IPS-15b (cell line): ENCODE data around the gene TROAP.

ENCODE experiments used
- H3K27me3 ChIP-seq: one replicate; pipeline ENCODE4 v1.6.1; 2013; ENCODE audit warnings: low read length; ENCODE audit not compliant: control insufficient read depth, insufficient read depth
- H3K36me3 ChIP-seq: one replicate; pipeline ENCODE4 v1.6.1; 2013; ENCODE audit warnings: low read length; ENCODE audit not compliant: control insufficient read depth, insufficient read depth
- H3K4me1 ChIP-seq: one replicate; pipeline ENCODE4 v1.6.1; 2013; ENCODE audit warnings: mild to moderate bottlenecking, low read length; ENCODE audit not compliant: control insufficient read depth, insufficient read depth
- H3K4me3 ChIP-seq: one replicate; pipeline ENCODE4 v1.5.1; 2013; ENCODE audit warnings: low read depth, low read length
- H3K9ac ChIP-seq: one replicate; pipeline ENCODE4 v1.6.1; 2013; ENCODE audit warnings: low read depth, mild to moderate bottlenecking, low read length
- H3K9me3 ChIP-seq: one replicate; pipeline ENCODE4 v1.6.1; 2013; ENCODE audit warnings: mild to moderate bottlenecking, low read length; ENCODE audit not compliant: control insufficient read depth, insufficient read depth

Gene TROAP

DNA sequence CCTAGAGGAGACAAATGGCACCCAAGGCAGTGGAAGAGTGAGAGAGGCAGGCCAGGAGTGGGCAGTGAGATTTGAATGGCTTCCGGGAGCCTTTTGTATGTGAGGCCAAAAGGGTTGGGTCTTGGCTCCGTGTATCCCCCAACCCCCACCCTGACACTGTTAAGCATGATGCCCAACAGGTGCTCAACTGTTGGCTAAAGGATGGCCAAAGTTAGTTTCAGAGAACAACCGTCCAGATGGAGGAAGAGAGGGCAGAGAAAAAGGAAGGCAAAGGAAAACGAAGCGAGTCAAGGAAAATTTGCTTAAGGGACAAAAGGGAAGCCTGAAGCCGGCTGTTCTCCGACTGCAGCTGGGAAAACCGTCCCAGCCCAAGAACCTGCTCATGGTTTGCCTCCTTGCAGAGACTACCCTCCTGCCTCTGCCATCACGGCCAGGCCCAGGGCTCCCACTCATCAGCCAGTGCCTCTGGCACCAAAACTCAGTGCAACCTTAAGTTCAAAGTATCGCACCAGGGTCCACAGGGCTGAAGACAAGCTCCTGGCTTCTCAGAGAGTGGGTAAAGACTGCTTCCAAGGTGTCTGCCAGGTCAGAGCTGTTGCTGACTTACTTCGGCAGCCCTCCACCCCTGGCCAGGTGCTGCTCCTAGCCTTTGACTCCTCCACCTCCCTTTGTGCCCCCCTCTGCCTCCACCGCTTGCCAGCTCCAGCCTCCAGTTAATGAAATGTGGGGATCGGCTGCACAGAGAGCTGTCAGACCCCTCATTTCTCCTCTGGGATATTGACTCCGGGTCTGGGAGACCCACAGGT lies 18.1 kb downstream of the TROAP start:
- Histone ChIP-seq H3K36me3 (no peaks in the 10 kb centered on the region), H3K9me3 (no peaks in the 10 kb centered on the region), H3K4me1 (peaks cover 17% of the 10 kb centered on the region), H3K9ac (no peak overlapping the region), H3K4me3 (peak overlapping the region; percentile 62), H3K27me3 (peaks cover 90% of the 10 kb centered on the region)

- H3K4me1 ChIP-seq = peaks cover 17% of the 10 kb centered on the region
- peaks cover 90% of the 10 kb centered on the region for H3K27me3 ChIP-seq
- no peak overlapping the region for H3K9ac ChIP-seq
- H3K4me3 ChIP-seq = peak overlapping the region; percentile 62
- H3K9me3 ChIP-seq = no peaks in the 10 kb centered on the region
- no peaks in the 10 kb centered on the region for H3K36me3 ChIP-seq
Measured at GRCh38 chr12:49341777-49342065, 18.7 kb downstream of the TROAP start.

DNA sequence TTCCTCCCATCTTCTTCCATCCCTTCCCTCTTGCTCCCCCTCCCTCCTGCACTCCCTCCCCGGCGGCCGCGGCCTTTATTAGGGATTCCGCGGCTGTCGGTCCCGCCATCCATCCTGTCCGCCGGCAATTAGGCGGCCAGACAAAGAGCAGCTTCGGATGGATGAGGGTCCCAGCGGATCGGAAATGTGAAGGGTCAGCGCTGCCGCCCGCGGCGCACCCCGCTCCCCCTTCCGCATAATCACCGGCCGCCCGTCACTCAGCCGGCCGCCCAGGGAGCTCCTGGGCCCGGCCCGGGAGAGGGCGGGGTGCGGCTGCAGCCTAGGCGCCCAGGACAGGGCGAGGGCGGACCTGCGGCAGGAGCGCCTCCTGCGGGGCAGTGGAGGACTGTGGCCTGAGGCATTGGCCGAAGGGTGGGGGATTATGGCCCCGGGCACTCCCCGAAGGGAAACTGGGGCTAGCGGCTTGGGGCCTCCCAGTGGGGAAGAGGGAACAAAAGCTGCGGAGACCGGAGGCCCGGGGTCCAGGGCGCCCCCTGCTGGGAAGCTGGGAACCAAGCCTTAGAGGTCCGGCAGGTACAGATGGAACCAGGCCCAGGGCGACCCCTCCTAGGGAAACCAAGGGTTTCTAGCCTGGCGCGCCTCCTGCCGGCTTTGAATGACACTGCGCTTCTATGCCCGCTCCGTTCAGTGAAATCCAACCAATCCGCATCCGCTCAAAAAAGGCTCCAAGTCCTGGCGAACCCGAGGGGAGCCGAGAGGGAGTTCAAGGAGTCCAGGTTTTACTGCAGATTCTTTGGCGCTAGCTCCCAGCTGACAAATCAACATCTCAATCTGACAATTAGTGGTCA lies 19.2 kb downstream of the TROAP start:
- Histone ChIP-seq H3K36me3 (no peaks in the 10 kb centered on the region), H3K9me3 (no peaks in the 10 kb centered on the region), H3K4me1 (peaks cover 20% of the 10 kb centered on the region), H3K9ac (no peak overlapping the region), H3K4me3 (peak overlapping the region; percentile 62), H3K27me3 (peaks cover 92% of the 10 kb centered on the region)

GRCh38 chr12:49342914-49343731 lies 20.1 kb downstream of the TROAP start:
- Histone ChIP-seq H3K4me1 (peaks cover 22% of the 10 kb centered on the region), H3K9me3 (no peaks in the 10 kb centered on the region), H3K4me3 (peak overlapping the region; percentile 62), H3K36me3 (no peaks in the 10 kb centered on the region), H3K27me3 (peaks cover 91% of the 10 kb centered on the region), H3K9ac (no peak overlapping the region)

DNA sequence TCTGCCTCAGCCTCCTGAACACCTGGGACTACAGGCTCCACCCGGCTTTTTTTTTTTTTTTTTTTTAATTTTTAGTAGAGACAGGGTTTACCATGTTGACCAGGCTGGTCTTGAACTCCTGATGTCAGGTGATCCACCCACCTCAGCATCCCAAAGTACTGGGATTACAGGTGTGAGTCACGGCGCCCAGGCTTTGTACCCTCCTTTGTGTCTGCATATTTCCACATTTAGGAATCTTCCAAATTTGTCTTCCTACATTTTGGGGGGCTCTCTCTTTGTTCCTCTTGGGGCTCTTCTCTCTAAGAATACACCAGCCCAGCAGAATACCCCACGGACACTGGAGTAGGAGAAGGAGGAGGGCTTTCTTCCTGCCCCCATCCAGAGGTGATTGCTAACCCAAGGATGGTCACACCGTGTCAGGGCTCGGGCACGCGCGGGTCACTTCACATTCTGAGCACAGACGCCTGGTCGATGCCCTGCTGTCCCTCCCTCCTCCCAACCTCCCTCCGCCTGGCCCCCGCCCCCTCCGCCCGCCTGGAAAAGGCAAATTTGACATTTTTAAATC lies 21.5 kb downstream of the TROAP start:
- Histone ChIP-seq H3K27me3 (peaks cover 91% of the 10 kb centered on the region), H3K9me3 (no peaks in the 10 kb centered on the region), H3K9ac (no peak overlapping the region), H3K36me3 (no peaks in the 10 kb centered on the region), H3K4me1 (peaks cover 20% of the 10 kb centered on the region), H3K4me3 (peak overlapping the region; percentile 18)

DNA sequence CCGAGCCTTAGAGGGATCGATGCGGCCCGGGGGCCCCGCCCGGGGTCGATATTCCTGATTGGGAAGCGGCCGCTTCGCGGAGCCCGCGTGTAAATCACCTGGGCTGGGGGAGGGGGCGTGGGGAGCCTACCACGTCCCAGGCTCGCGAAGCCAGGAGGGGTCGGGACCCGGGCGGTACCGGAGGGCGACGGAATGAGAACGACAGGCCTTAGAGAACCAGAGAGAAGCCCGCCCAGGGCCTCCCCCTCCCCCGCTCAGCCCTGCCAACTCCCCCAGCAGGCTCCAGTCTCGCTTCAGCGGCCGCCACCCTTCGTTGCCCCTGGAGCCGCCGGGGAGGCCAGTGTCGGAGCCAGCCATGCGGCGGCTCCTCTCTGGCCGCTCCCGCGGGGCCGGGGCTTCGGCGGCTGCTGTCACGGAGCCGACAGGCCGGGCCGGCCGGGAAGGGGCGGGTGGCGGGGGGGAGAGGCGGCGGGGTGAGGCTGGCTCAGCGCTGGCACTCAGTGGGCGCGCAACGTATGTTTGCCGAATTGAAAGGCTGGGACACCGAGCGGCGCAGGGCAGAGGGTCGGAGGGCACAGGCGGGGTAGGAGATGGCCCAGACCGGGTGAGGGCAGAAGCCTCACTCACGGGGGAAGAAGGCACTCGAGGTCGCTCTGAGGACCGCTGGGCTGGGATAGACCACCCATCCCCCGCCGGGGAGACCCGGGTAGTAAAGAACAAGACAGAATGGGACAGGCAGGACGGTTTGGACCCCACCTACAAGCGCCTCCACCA lies 22.2 kb downstream of the TROAP start:
- Histone ChIP-seq H3K4me3 (peak overlapping the region; percentile 52), H3K9me3 (no peaks in the 10 kb centered on the region), H3K9ac (no peak overlapping the region), H3K4me1 (peaks cover 18% of the 10 kb centered on the region), H3K27me3 (peaks cover 87% of the 10 kb centered on the region), H3K36me3 (no peaks in the 10 kb centered on the region)

GRCh38 chr12:49345825-49346658 lies 23.0 kb downstream of the TROAP start:
- peak overlapping the region; percentile 52 for H3K4me3 ChIP-seq
- H3K9me3 ChIP-seq = no peaks in the 10 kb centered on the region
- no peak overlapping the region for H3K9ac ChIP-seq
- peaks cover 79% of the 10 kb centered on the region for H3K27me3 ChIP-seq
- peaks cover 13% of the 10 kb centered on the region for H3K4me1 ChIP-seq
- H3K36me3 ChIP-seq = no peaks in the 10 kb centered on the region

DNA sequence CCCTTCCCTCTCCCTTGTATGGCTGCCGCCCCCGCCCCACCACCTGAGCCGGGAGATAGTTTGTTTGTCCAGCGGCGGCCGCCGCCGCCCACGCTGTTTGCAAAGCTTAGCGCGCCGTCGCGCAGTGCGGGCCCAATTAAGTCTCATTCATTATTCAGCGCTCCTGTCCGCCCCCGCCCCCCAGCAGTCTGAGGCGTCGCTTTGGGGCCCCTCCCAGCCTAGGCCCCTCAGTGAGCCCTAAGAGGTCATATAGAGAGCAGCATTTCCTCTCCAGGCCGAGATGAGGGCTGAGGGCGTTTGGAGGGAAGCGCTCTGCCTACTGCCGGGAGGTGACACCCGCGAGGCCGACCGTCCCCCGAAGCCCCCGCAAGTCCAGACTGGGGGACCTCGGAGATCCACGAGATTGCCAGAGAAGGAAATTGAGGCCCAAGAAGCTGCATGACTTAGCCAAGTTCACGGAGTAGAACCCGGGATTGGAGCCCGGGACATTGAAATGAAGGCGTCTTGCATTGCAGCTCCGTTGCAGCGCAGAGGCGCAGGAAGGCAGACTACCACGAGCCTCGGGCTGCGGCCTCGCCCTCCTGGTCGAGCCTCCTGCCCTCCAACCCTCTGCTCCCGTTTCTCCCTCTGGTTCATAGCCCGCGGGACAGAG lies 23.7 kb downstream of the TROAP start, which contains the start of gene DNAJC22:
TSS of gene DNAJC22 (plus strand) at position 230 of the 652 bp plus-strand sequence. CDS start 1,985 bp downstream, outside the sequence.
- no peaks in the 10 kb centered on the region for H3K36me3 ChIP-seq
- H3K4me3 ChIP-seq = peak within 1 kb of the TSS; percentile 52
- H3K9me3 ChIP-seq = no peaks in the 10 kb centered on the region
- peaks cover 8% of the 10 kb centered on the region for H3K4me1 ChIP-seq
- peaks cover 72% of the 10 kb centered on the region for H3K27me3 ChIP-seq
- no peak within 1 kb of the TSS for H3K9ac ChIP-seq

- peaks cover 69% of the 10 kb centered on the region for H3K27me3 ChIP-seq
- no peaks in the 10 kb centered on the region for H3K36me3 ChIP-seq
- H3K9ac ChIP-seq = no peak overlapping the region
- peaks cover 8% of the 10 kb centered on the region for H3K4me1 ChIP-seq
- H3K4me3 ChIP-seq = peak overlapping the region; percentile 52
- no peaks in the 10 kb centered on the region for H3K9me3 ChIP-seq
Measured at GRCh38 chr12:49347311-49348193, 24.5 kb downstream of the TROAP start.
